SJSA1 (cell line): ENCODE measurements around the gene FBXW5. TPM values are rescaled to one million over a fixed set of nuclear protein-coding genes. Genes with fewer than 3 reads are reported as not detected.

Experiments
- DNase-seq, 2 experiments: peaks; one replicate each; pipeline ENCODE4 v3.0.0-alpha.2; 2015 to 2020; ENCODE audit warnings: low spot score in 2 of 2, low read depth in 1 of 2
- H3K27ac ChIP-seq: fragments of 250-450 bp; sonication (Bioruptor Pico); 2 replicates; pipeline ENCODE4 v1.5.1; 2020; ENCODE audit warnings: mild to moderate bottlenecking, moderate library complexity
- H3K27me3 ChIP-seq: fragments of 250-450 bp; sonication (Bioruptor Pico); replicated peaks from 2 replicates; pipeline ENCODE4 v1.5.1; 2020; ENCODE audit warnings: mild to moderate bottlenecking, moderate library complexity
- H3K36me3 ChIP-seq: fragments of 250-450 bp; sonication (Bioruptor Pico); 2 replicates; pipeline ENCODE4 v1.5.1; 2020; ENCODE audit warnings: mild to moderate bottlenecking
- H3K4me1 ChIP-seq: fragments of 250-450 bp; sonication (Bioruptor Pico); replicated peaks from 2 replicates; pipeline ENCODE4 v1.6.1; 2021; ENCODE audit warnings: mild to moderate bottlenecking
- H3K4me3 ChIP-seq: fragments of 250-450 bp; sonication (Bioruptor Pico); 2 replicates; pipeline ENCODE4 v1.5.1; 2020; ENCODE audit warnings: mild to moderate bottlenecking
- H3K9me3 ChIP-seq: fragments of 250-450 bp; sonication (Bioruptor Pico); replicated peaks from 2 replicates; pipeline ENCODE4 v1.5.1; 2020; ENCODE audit warnings: mild to moderate bottlenecking
- total RNA-seq: library from RNA; depleted of rRNA; stranded (reverse); fragments of >200 nt; shearing (Covaris generic); gene quantifications from 2 replicates; pipeline ENCODE4 v1.2.3, GENCODE V29; 2014

FBXW5 gene
- total RNA-seq, 1 experiment from 2014 or later = 89.0 TPM

DNA sequence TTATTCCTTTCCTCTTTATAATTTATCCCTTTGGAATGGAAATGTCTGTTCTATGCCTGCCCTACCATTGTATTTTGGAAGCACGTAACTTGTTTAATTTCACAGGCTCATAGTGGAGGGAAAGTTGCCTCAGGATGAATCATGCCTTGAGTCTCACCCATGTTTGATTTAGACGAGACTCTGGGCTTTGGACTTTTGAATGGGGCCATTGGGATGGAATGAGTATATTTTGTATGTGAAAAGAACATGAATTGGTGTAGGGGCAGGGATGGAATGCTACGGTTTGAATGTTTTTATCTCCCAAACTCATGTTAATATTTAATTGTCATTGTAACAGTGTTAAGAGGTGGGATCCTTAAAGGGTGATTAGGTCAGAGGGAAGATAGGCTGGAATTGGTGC lies 10.3 kb downstream of the FBXW5 start:
- no peak overlapping the region for H3K27ac ChIP-seq
- H3K27me3 ChIP-seq = no peaks in the 10 kb centered on the region
- no peaks in the 10 kb centered on the region for H3K9me3 ChIP-seq
- DNase-seq = no peak
- H3K36me3 ChIP-seq = peaks cover 18% of the 10 kb centered on the region
- H3K4me1 ChIP-seq = no peaks in the 10 kb centered on the region
- no peak overlapping the region for H3K4me3 ChIP-seq

DNA sequence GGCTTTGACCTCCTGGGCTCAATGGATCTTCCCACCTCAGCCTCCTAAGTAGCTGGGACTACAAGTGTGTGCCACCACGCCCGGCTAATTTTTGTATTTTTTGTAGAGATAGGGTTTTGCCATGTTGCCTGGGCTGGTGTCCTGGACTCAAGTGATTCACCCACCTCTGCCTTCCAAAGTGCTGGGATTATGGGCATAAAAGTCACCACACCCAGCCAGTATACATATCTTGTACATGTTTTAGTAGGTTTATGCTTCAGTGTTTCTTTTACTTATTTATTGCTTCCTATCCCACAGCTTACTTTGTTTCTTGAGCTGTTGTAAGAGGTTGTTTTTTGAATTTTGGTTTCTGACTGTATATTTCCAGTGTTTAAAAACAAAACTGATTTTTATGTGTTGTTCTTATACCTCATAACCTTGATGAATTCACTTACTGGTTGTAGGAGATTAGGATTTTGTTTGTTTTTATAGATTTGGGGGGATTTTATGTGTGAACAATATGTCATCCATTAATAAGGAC lies 12.9 kb downstream of the FBXW5 start:
- Histone ChIP-seq H3K27me3 (no peaks in the 10 kb centered on the region), H3K9me3 (0 out of 2 replicates have a peak, but pooled peaks cover 3% of the 10 kb centered on the region), H3K27ac (no peak overlapping the region), H3K4me1 (no peaks in the 10 kb centered on the region), H3K36me3 (peaks cover 21% of the 10 kb centered on the region), H3K4me3 (no peak overlapping the region)
- DNase-seq = no peak

DNA sequence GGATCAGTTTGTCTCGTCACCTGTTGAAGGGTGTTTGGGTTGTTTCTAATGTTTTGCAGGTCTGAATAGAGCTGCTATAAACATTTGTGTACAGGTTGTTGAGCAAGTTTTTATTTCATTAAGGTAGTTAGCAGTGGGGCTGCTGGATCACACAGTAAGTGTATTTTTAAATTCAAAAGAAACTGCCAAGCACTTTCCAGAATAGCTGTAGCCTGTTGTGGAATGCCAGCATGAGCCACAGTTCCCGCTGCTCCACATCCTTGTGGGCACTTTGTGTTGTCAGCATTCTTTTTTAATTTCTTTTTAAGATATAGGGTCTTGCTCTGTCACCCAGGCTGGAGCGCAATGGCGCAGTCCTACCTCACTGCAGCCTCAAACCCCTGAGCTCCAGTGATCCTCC lies 14.5 kb downstream of the FBXW5 start:
- H3K9me3 ChIP-seq = 0 out of 2 replicates have a peak, but pooled peaks cover 3% of the 10 kb centered on the region
- H3K4me3 ChIP-seq = no peak overlapping the region
- H3K27me3 ChIP-seq = no peaks in the 10 kb centered on the region
- DNase-seq = no peak
- peaks cover 33% of the 10 kb centered on the region for H3K36me3 ChIP-seq
- no peak overlapping the region for H3K27ac ChIP-seq
- H3K4me1 ChIP-seq = no peaks in the 10 kb centered on the region

DNA sequence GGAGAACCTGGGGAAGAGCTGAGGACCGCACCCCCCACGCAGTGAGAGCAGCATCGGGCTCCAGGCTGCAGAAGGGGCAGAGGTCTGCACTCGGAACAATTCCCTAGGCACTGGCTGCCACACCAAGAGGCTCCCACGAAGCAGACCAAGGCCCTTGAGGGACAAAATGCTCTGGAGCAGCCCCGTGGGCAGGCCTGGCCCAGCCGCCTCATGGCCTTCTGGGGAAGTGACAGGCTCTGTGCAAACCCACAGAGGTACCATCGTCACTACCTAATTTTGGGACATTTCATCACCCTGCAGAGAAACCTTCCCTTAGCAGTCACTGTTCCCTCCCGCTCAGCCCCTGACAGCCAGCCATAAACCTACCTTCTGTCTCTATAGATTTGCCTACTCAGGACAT lies 15.9 kb downstream of the FBXW5 start:
- no peak for DNase-seq
- H3K9me3 ChIP-seq = 0 out of 2 replicates have a peak, but pooled peaks cover 3% of the 10 kb centered on the region
- no peak overlapping the region for H3K27ac ChIP-seq
- H3K27me3 ChIP-seq = no peaks in the 10 kb centered on the region
- H3K4me3 ChIP-seq = no peak overlapping the region
- H3K4me1 ChIP-seq = no peaks in the 10 kb centered on the region
- peaks cover 39% of the 10 kb centered on the region for H3K36me3 ChIP-seq

DNA sequence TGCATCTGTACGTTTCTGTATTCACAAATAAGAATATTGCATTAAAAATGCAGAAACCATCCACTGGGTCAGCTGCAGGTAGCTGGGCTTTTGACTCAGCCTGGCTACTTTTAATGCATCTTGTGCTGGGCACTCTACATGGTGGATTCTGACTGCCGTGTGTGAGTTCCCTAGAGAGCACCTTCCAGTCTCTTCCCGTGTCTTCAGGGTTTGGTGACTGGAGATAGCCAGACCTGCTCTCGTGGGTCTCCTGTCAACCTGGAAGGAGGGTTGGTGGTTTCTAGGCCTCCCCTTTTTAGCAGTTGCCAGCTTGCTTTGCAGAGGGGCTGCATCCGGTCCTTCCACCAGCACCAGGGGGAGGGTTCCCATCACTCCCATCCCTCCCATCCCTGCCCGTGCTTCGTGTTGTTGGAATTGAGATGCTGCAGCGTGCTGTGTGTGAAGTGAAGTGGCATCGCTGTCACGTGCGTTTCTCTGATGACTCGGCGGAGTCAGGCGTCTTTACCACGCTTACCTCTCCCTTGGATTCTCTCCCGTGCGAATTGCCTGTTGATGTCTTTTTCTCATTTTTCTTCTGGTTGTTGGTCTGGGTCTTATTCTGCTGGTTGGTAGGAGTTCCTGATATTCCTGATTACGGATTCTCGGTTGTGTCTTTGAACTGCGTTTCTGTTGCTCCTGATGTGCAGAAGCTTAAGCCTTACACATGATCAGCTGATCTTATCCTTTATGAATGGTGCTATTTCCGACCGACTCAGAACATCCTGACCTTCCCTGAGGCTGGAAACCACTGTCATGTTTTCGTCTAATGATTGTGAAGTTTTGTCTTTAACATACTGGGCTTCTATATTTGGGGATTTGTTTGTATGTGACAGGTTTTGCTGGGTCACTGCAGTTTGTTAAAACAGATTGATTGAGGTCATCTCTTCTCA lies 16.9 kb downstream of the FBXW5 start:
- Histone ChIP-seq H3K4me1 (no peaks in the 10 kb centered on the region), H3K27ac (no peak overlapping the region), H3K4me3 (no peak overlapping the region), H3K36me3 (peaks cover 43% of the 10 kb centered on the region), H3K27me3 (no peaks in the 10 kb centered on the region), H3K9me3 (0 out of 2 replicates have a peak, but pooled peaks cover 3% of the 10 kb centered on the region)
- DNase-seq = no peak

DNA sequence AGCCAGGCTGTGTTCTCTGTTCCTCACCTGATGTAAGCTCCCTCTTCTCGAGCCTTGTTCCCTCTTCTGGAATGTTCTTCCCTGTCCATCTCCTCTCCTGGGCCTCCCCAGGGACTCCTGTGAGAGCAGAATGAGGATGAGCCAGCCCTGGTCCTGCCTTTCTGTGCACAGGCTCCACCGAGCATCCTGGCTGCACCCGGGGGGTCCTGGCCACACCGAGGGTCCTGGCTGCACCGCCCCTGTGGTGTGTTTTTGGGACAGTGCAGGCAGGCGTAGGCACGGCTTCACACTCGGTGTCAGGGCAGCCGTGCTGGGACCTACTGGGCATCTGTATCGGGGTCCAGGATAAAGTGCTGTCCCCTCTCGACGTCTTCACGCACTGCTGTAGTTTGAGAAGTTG lies 17.8 kb downstream of the FBXW5 start:
- Histone ChIP-seq H3K4me3 (no peak overlapping the region), H3K9me3 (0 out of 2 replicates have a peak, but pooled peaks cover 3% of the 10 kb centered on the region), H3K27me3 (no peaks in the 10 kb centered on the region), H3K36me3 (peaks cover 47% of the 10 kb centered on the region), H3K27ac (no peak overlapping the region), H3K4me1 (no peaks in the 10 kb centered on the region)
- no peak for DNase-seq

DNA sequence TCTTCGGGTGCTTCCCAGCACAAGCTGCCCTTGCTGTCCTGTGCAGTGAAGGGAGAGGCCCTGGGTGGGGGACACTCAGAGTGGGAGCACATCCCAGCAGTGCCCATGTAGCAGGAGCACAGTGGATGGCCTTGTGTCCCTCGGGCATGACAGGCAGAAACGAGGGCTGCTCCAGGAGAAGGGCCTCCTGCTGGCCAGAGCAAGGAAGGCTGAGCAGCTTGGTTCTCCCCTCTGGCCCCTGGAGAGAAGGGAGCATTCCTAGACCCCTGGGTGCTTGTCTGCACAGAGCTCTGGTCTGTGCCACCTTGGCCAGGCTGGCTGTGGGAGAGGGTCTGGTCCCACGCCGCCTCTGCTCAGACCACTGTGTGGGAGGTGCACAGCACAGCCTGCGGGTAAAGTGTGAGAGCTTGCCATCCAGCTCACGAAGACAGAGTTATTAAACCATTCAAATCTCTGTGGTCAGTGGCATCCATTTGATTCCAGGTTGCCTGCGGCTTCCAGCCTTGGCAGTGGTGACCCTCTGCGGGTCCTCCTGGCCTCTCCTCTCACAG lies 18.3 kb downstream of the FBXW5 start:
- Histone ChIP-seq H3K27me3 (no peaks in the 10 kb centered on the region), H3K4me3 (no peak overlapping the region), H3K27ac (no peak overlapping the region), H3K9me3 (0 out of 2 replicates have a peak, but pooled peaks cover 3% of the 10 kb centered on the region), H3K4me1 (no peaks in the 10 kb centered on the region), H3K36me3 (peaks cover 47% of the 10 kb centered on the region)
- DNase-seq = no peak

DNA sequence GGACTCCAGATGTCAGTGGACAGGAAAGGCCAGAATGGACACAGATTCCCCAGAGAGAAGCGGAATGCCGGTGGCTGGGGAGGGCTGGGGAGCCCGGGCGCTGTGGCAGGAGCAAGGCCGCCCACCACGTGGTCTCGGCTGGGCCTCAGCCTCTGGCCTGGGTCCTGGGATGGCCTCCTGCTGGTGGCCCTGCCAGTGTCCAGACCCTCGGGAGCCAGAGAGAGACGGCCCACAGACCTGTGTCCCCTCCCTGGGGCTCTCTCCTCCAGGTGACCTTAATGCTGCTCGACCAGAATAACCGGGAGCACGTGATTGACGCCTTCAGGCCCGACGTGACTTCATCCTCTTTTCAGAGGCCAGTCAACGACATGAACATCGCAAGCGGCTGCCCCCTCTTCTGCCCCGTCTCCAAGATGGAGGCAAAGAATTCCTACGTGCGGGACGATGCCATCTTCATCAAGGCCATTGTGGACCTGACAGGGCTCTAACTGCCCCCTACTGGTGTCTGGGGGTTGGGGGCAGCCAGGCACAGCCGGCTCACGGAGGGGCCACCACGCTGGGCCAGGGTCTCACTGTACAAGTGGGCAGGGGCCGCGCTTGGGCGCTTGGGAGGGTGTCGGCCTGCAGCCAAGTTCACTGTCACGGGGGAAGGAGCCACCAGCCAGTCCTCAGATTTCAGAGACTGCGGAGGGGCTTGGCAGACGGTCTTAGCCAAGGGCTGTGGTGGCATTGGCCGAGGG lies 19.0 kb downstream of the FBXW5 start:
- H3K27ac ChIP-seq = no peak overlapping the region
- no peak for DNase-seq
- no peak overlapping the region for H3K4me3 ChIP-seq
- H3K36me3 ChIP-seq = peaks cover 53% of the 10 kb centered on the region
- H3K9me3 ChIP-seq = 0 out of 2 replicates have a peak, but pooled peaks cover 3% of the 10 kb centered on the region
- H3K4me1 ChIP-seq = no peaks in the 10 kb centered on the region
- no peaks in the 10 kb centered on the region for H3K27me3 ChIP-seq

DNA sequence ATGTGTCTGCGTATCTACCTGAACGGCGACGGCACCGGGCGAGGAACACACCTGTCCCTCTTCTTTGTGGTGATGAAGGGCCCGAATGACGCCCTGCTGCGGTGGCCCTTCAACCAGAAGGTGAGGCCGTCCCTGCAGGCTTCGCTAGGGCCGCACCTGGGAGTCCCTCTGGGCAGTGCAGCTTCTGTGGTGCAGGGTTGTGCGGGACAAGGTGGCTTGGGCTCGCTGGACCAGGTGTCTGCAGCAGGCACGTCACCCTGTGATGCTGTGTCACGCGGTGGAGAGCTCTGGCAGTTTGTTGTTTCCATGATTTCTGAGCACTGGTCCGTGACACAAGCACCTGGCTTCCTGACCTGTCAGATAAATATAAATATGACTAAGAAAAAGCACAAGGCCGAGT lies 20.7 kb downstream of the FBXW5 start:
- H3K9me3 ChIP-seq = 0 out of 2 replicates have a peak, but pooled peaks cover 3% of the 10 kb centered on the region
- peaks cover 67% of the 10 kb centered on the region for H3K36me3 ChIP-seq
- DNase-seq = no peak
- H3K4me1 ChIP-seq = no peaks in the 10 kb centered on the region
- H3K27ac ChIP-seq = no peak overlapping the region
- no peaks in the 10 kb centered on the region for H3K27me3 ChIP-seq
- H3K4me3 ChIP-seq = no peak overlapping the region

DNA sequence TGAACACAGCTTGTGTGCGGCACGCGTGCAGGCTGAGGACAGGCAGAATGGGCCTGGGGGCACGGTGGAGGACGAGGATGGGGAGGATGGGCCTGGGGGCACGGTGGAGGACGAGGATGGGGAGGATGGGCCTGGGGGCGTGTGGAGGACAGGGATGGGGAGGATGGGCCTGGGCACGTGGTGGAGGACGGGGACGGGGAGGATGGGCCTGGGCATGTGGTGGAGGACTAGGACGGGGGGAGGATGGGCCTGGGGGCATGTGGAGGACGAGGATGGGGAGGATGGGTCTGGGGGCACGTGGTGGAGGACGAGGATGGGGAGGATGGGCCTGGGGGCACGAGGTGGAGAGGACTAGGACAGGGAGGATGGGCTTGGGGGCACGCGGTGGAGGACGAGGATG lies 22.0 kb downstream of the FBXW5 start:
- H3K4me1 ChIP-seq = peaks cover 4% of the 10 kb centered on the region
- H3K4me3 ChIP-seq = no peak overlapping the region
- H3K36me3 ChIP-seq = peaks cover 63% of the 10 kb centered on the region
- no peak for DNase-seq
- H3K27me3 ChIP-seq = no peaks in the 10 kb centered on the region
- no peak overlapping the region for H3K27ac ChIP-seq
- no peaks in the 10 kb centered on the region for H3K9me3 ChIP-seq

DNA sequence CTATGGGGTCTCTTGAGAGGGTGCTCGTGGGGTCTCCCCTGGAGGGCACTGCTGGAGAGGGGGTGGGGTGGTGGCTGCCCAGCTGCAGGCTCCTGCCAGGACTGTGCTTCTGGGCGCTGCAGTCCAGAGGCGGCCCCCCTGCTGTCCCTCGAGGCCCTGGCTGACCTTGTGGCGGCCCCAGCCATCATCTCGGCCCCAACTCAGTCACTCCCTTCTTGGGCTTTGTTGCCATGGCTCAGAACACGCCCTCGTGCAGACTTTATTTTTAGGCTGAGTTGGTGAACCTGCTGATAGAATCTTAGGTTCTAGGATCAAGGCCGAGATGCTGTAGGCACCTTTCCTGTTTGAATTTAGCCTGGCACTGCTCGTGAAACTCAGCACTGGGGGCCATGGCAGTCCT lies 22.8 kb downstream of the FBXW5 start:
- H3K36me3 ChIP-seq = peaks cover 66% of the 10 kb centered on the region
- no peaks in the 10 kb centered on the region for H3K9me3 ChIP-seq
- no peak overlapping the region for H3K27ac ChIP-seq
- H3K4me1 ChIP-seq = peaks cover 12% of the 10 kb centered on the region
- no peak overlapping the region for H3K4me3 ChIP-seq
- no peaks in the 10 kb centered on the region for H3K27me3 ChIP-seq
- no peak for DNase-seq

DNA sequence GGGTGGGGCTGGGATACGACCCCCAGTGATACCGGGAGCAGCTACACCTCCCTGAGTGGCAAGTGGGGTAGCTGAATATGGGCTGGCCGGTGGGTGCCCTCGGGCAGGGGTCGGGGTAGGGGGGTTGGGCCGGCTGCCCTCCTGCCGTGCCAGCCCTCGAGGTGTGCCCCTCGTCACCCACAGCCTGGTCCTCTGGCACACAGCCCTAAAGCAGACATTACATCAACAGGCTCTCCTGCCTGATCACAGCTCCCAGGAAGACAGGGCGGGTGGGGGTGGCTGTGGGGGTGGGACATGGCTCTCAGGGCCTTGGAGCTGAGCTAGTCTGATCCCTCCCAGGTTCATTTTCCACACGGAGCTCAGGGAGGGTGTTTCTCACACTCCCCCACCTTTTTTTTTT lies 23.2 kb downstream of the FBXW5 start:
- Histone ChIP-seq H3K4me1 (peaks cover 13% of the 10 kb centered on the region), H3K27me3 (no peaks in the 10 kb centered on the region), H3K4me3 (no peak overlapping the region), H3K9me3 (no peaks in the 10 kb centered on the region), H3K27ac (no peak overlapping the region), H3K36me3 (peaks cover 66% of the 10 kb centered on the region)
- no peak for DNase-seq

DNA sequence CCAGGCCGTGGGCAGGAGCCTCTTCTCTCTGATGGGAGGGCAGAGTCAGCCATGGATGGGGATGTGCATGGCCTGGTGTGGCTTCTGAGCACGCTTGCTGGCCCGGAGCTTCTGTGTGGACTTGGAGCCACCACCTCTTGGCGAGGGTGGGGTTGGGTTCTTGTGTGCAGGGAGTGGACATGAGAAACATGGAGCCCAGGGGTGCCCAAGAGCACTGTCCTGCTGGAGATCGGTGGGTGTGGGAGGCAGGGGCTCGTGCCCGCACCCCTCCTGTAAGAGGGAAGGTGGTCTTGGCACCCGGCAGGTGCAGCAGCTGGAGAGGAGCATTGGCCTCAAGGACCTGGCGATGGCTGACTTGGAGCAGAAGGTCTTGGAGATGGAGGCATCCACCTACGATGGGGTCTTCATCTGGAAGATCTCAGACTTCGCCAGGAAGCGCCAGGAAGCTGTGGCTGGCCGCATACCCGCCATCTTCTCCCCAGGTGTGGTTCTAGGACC lies 23.8 kb downstream of the FBXW5 start:
- no peak for DNase-seq
- no peaks in the 10 kb centered on the region for H3K9me3 ChIP-seq
- no peak overlapping the region for H3K4me3 ChIP-seq
- peaks cover 13% of the 10 kb centered on the region for H3K4me1 ChIP-seq
- H3K36me3 ChIP-seq = peaks cover 66% of the 10 kb centered on the region
- H3K27ac ChIP-seq = no peak overlapping the region
- H3K27me3 ChIP-seq = no peaks in the 10 kb centered on the region
